HepG2 (cell line): ENCODE results near the gene GOLGB1. TPM values are rescaled to one million over a fixed set of nuclear protein-coding genes. Genes with fewer than 3 reads are reported as not detected.

ENCODE experiments used
- CBX1 ChIP-seq: IDR thresholded peaks from one replicate; pipeline ENCODE4 v1.6.1; 2016; ENCODE audit warnings: antibody characterized with exemption, low read depth
- DNMT1 ChIP-seq: sonication (generic); formaldehyde crosslinking; IDR thresholded peaks from 2 replicates; pipeline ENCODE4 v1.5.1; 2020; ENCODE audit warnings: mild to moderate bottlenecking, missing genetic modification reagents
- GLI4 ChIP-seq: sonication (generic); formaldehyde crosslinking; IDR thresholded peaks from 2 replicates; pipeline ENCODE4 v1.5.1; 2020; ENCODE audit warnings: missing genetic modification reagents, mild to moderate bottlenecking, moderate library complexity, borderline replicate concordance
- HCFC1 ChIP-seq: fragments of 150-350 bp; IDR thresholded peaks from 2 replicates; pipeline ENCODE4 v1.6.1; 2014; ENCODE audit warnings: low read depth, low read length
- HMG20B ChIP-seq: conservative IDR thresholded peaks from 2 replicates; pipeline ENCODE4 v1.6.1; 2016; ENCODE audit warnings: missing genetic modification reagents, missing compliant biosample characterization
- HOXA9 ChIP-seq: sonication (generic); formaldehyde crosslinking; IDR thresholded peaks from 2 replicates; pipeline ENCODE4 v1.8.1; 2022; ENCODE audit warnings: missing genetic modification reagents, mild to moderate bottlenecking, moderate library complexity, borderline replicate concordance
- LCORL ChIP-seq, 2 experiments: fragments of 450-650 bp in 1 of 2; sonication (generic) in 1 of 2; formaldehyde crosslinking in 1 of 2; IDR thresholded peaks; 2 replicates each; pipeline versions ENCODE4 v1.5.0 to v1.6.1; 2017 to 2020; ENCODE audit warnings: antibody characterized with exemption in 1 of 2, missing genetic modification reagents in 1 of 2
- SATB2 ChIP-seq: sonication (generic); formaldehyde crosslinking; IDR thresholded peaks from 2 replicates; pipeline ENCODE4 v1.5.0; 2020; ENCODE audit warnings: missing genetic modification reagents
- U2AF1 ChIP-seq: fragments of 200-400 bp; formaldehyde crosslinking; optimal IDR thresholded peaks from 2 replicates; pipeline ENCODE3; 2017; ENCODE audit warnings: mild to moderate bottlenecking, low read depth, low read length
- ZEB1 ChIP-seq: IDR thresholded peaks from 2 replicates; pipeline ENCODE4 v1.6.1; 2012; ENCODE audit warnings: mild to moderate bottlenecking, low read depth, inconsistent platforms; ENCODE audit not compliant: insufficient replicate concordance
- ZNF10 ChIP-seq: sonication (generic); formaldehyde crosslinking; IDR thresholded peaks from 2 replicates; pipeline ENCODE4 v1.4.0; 2020; ENCODE audit warnings: mild to moderate bottlenecking, low read depth, missing genetic modification reagents, borderline replicate concordance
- ZNF83 ChIP-seq: sonication (generic); formaldehyde crosslinking; IDR thresholded peaks from 2 replicates; pipeline ENCODE4 v1.4.0; 2020; ENCODE audit warnings: missing genetic modification reagents, mild to moderate bottlenecking, borderline replicate concordance
- ZNF883 ChIP-seq: sonication (generic); formaldehyde crosslinking; IDR thresholded peaks from 2 replicates; pipeline ENCODE4 v1.5.1; 2020; ENCODE audit warnings: mild to moderate bottlenecking, missing genetic modification reagents; ENCODE audit errors: not compliant biosample characterization
- ZSCAN20 ChIP-seq: sonication (generic); formaldehyde crosslinking; IDR thresholded peaks from 2 replicates; pipeline ENCODE4 v1.4.0; 2020; ENCODE audit warnings: missing genetic modification reagents, mild to moderate bottlenecking, borderline replicate concordance
- ZSCAN30 ChIP-seq: sonication (generic); formaldehyde crosslinking; IDR thresholded peaks from 2 replicates; pipeline ENCODE4 v1.5.0; 2020; ENCODE audit warnings: mild to moderate bottlenecking, missing genetic modification reagents
- polyA plus RNA-seq, 8 experiments: library from polyadenylated mRNA; depleted of rRNA in 3 of 8; stranded (reverse) in 7 of 8; unstranded in 1 of 8; fragments of >200 nt; fragmentation: Illumina TruSeq in 4 of 8; extraction: Trizol in 4 of 8; gene quantifications; 2 replicates each; pipeline versions ENCODE4 v1.2.1 to v1.2.3, GENCODE V29; 2011 to 2016; ENCODE audit warnings: low read depth in 4 of 8, missing spikeins in 1 of 8, mixed read lengths in 1 of 8; ENCODE audit not compliant: insufficient read depth in 1 of 8
- total RNA-seq, 5 experiments: library from RNA; depleted of rRNA; stranded (reverse); fragments of >200 nt; fragmentation: Illumina TruSeq; extraction: Trizol; gene quantifications; 2 replicates each; pipeline ENCODE4 v1.2.3, GENCODE V29; 2016; ENCODE audit warnings: low read depth in 1 of 5
- TF ChIP-seq, protein P1 (sequence below): sonication (generic); formaldehyde crosslinking; conservative IDR thresholded peaks from 2 replicates; pipeline ENCODE4 v1.4.0; 2020; ENCODE audit warnings: missing genetic modification reagents
- TF ChIP-seq, protein P2 (sequence below): sonication (generic); formaldehyde crosslinking; IDR thresholded peaks from 2 replicates; pipeline ENCODE4 v1.8.0; 2022; ENCODE audit warnings: mild to moderate bottlenecking, missing genetic modification reagents
- TF ChIP-seq, protein P3 (sequence below): sonication (generic); formaldehyde crosslinking; IDR thresholded peaks from 2 replicates; pipeline ENCODE4 v1.5.1; 2020; ENCODE audit warnings: mild to moderate bottlenecking, missing genetic modification reagents, moderate library complexity

The GOLGB1 gene
- total and polyA plus RNA-seq, 2 of the 13 experiments (the other 11 are each of a cell fraction or from before 2014, with no cell fraction given): 13.1 to 39.5 TPM

DNA sequence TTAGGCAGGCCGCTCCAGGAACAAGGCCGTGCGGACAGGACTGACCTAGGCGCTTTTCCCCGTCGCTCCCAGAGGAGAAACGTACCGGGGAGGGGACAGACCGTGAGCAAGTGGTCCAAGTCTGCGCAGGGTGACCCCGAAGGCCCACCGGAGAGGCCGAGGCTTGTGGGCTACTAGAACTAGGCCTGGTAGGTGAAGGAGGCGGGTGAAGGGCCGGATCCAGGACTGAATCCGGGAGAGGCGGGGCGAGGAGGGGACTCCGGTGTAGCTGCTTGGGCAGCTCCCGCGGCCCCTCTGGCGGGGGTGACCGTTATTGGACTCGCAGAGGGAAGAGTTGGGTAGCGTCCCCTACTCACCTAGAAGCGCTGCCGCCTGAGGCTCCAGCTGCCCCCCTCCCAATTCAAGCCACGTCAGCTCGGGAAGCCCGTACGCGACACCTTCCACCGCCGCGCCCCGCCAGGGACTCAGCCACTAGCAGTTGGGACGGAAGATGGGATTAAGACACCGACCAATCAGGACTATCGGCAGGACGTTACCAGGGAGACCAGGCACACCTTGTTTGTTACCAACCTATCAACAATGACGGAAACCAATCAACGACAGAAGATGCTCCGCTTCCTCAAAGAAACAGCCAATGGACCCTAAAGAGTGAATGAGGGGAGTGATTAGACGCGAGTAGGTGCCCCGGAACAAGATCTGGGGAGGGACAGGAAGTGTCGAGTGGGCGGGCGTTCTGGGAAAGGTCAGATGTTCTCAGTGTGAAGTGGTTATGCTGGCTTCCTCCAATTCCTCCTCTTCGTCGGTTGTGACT lies at the start of gene GOLGB1 (continued):
- TF ChIP-seq LCORL (IDR thresholded peaks at IDR 0.05) (peak; percentile 77; the same call in 1 of the 2 replicates), LCORL (CRISPR knock-in tag; IDR thresholded peaks at IDR 0.05) (0 out of 2 replicates have a peak, but pooled peaks have one; percentile 30), U2AF1 (no peak), CBX1 (no peak), ZNF10 (CRISPR knock-in tag) (no peak), DNMT1 (CRISPR knock-in tag) (no peak; the same call in 1 of the 2 replicates), ZEB1 (no peak), HMG20B (CRISPR knock-in tag) (0 out of 2 replicates have a peak, but pooled peaks have one; percentile 13), ZNF83 (CRISPR knock-in tag) (peak; percentile 72; the same call in 1 of the 2 replicates), ZNF883 (CRISPR knock-in tag) (peak; percentile 42), ZSCAN30 (CRISPR knock-in tag) (no peak), SATB2 (CRISPR knock-in tag) (peak; percentile 23; the same call in 1 of the 2 replicates), GLI4 (CRISPR knock-in tag) (no peak), ZSCAN20 (CRISPR knock-in tag) (no peak), HCFC1 (peak; percentile 55), HOXA9 (0 out of 2 replicates have a peak, but pooled peaks have one; percentile 57)
- TF ChIP-seq, protein P1, sequence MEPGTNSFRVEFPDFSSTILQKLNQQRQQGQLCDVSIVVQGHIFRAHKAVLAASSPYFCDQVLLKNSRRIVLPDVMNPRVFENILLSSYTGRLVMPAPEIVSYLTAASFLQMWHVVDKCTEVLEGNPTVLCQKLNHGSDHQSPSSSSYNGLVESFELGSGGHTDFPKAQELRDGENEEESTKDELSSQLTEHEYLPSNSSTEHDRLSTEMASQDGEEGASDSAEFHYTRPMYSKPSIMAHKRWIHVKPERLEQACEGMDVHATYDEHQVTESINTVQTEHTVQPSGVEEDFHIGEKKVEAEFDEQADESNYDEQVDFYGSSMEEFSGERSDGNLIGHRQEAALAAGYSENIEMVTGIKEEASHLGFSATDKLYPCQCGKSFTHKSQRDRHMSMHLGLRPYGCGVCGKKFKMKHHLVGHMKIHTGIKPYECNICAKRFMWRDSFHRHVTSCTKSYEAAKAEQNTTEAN (CRISPR knock-in tag): no peak; the same call in 1 of the 2 replicates
- TF ChIP-seq, protein P2, sequence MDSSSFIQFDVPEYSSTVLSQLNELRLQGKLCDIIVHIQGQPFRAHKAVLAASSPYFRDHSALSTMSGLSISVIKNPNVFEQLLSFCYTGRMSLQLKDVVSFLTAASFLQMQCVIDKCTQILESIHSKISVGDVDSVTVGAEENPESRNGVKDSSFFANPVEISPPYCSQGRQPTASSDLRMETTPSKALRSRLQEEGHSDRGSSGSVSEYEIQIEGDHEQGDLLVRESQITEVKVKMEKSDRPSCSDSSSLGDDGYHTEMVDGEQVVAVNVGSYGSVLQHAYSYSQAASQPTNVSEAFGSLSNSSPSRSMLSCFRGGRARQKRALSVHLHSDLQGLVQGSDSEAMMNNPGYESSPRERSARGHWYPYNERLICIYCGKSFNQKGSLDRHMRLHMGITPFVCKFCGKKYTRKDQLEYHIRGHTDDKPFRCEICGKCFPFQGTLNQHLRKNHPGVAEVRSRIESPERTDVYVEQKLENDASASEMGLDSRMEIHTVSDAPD: no peak; the same call in 1 of the 2 replicates
- TF ChIP-seq, protein P3, sequence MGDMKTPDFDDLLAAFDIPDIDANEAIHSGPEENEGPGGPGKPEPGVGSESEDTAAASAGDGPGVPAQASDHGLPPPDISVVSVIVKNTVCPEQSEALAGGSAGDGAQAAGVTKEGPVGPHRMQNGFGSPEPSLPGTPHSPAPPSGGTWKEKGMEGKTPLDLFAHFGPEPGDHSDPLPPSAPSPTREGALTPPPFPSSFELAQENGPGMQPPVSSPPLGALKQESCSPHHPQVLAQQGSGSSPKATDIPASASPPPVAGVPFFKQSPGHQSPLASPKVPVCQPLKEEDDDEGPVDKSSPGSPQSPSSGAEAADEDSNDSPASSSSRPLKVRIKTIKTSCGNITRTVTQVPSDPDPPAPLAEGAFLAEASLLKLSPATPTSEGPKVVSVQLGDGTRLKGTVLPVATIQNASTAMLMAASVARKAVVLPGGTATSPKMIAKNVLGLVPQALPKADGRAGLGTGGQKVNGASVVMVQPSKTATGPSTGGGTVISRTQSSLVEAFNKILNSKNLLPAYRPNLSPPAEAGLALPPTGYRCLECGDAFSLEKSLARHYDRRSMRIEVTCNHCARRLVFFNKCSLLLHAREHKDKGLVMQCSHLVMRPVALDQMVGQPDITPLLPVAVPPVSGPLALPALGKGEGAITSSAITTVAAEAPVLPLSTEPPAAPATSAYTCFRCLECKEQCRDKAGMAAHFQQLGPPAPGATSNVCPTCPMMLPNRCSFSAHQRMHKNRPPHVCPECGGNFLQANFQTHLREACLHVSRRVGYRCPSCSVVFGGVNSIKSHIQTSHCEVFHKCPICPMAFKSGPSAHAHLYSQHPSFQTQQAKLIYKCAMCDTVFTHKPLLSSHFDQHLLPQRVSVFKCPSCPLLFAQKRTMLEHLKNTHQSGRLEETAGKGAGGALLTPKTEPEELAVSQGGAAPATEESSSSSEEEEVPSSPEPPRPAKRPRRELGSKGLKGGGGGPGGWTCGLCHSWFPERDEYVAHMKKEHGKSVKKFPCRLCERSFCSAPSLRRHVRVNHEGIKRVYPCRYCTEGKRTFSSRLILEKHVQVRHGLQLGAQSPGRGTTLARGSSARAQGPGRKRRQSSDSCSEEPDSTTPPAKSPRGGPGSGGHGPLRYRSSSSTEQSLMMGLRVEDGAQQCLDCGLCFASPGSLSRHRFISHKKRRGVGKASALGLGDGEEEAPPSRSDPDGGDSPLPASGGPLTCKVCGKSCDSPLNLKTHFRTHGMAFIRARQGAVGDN: peak; percentile 86
